ENCODE measurements around the gene SDK1. TPM values are rescaled to one million over a fixed set of nuclear protein-coding genes. Genes with fewer than 3 reads are reported as not detected.

SDK1 gene
- total RNA-seq, 4 donors from 2014 or later, result 1.3 to 5.0 (median 2.0) TPM

GRCh38 chr7:3821488-3821887 lies 520.4 kb downstream of the SDK1 start:
- Histone ChIP-seq H3K9me3 (no peaks in the 10 kb centered on the region), H3K4me3 (replicated peaks in 1 of 3) (no peak overlapping the region), H3K27ac (no peak overlapping the region), H3K4me1 (no peaks in the 10 kb centered on the region), H3K36me3 (no peaks in the 10 kb centered on the region), H3K27me3 (no peaks in the 10 kb centered on the region)
- intact Hi-C loops (cut with DNase I), result no loop called here
- no peak for DNase-seq
- no peak for TF ChIP-seq POLR2A (IDR thresholded peaks at IDR 0.05)
- no peak for TF ChIP-seq CTCF (IDR thresholded peaks at IDR 0.05)
- WGBS, 2 donors, result 77 to 87% methylated on average over 6 of the region's 6 CpGs

- no peak for DNase-seq
- Histone ChIP-seq H3K27me3 (no peaks in the 10 kb centered on the region), H3K27ac (no peak overlapping the region), H3K36me3 (no peaks in the 10 kb centered on the region), H3K4me3 (replicated peaks in 1 of 3) (no peak overlapping the region), H3K4me1 (no peaks in the 10 kb centered on the region), H3K9me3 (no peaks in the 10 kb centered on the region)
- 67 to 74% methylated on average over 3 of the region's 3 CpGs for WGBS, 2 donors
- intact Hi-C loops (cut with DNase I), result no loop called here
- TF ChIP-seq POLR2A (IDR thresholded peaks at IDR 0.05), result no peak
These were observed 524.4 kb downstream of the SDK1 start for GRCh38 chr7:3825491-3825890.

GRCh38 chr7:3832199-3832598 lies 531.1 kb downstream of the SDK1 start:
- 91 to 93% methylated on average over 4 of the region's 4 CpGs for WGBS, 2 donors
- intact Hi-C loops (cut with DNase I), result no loop called here
- H3K4me3 ChIP-seq (replicated peaks in 1 of 3), result no peak overlapping the region

GRCh38 chr7:3835109-3835508 lies 534.1 kb downstream of the SDK1 start:
- Histone ChIP-seq H3K27ac (no peak overlapping the region), H3K27me3 (no peaks in the 10 kb centered on the region), H3K4me1 (no peaks in the 10 kb centered on the region), H3K9me3 (no peaks in the 10 kb centered on the region), H3K4me3 (replicated peaks in 1 of 3) (no peak overlapping the region), H3K36me3 (no peaks in the 10 kb centered on the region)
- no peak for DNase-seq
- no peak for TF ChIP-seq CTCF (IDR thresholded peaks at IDR 0.05)
- no peak for TF ChIP-seq POLR2A (IDR thresholded peaks at IDR 0.05)
- 97% methylated on average over 8 of the region's 8 CpGs for WGBS, 2 donors
- intact Hi-C loops (cut with DNase I), result no loop called here

More at GRCh38 chr7:3832199-3832598, 531.1 kb downstream of the SDK1 start:
- no peak for TF ChIP-seq CTCF (IDR thresholded peaks at IDR 0.05)
- Histone ChIP-seq H3K4me1 (no peaks in the 10 kb centered on the region), H3K36me3 (no peaks in the 10 kb centered on the region), H3K9me3 (no peaks in the 10 kb centered on the region), H3K27ac (no peak overlapping the region), H3K27me3 (no peaks in the 10 kb centered on the region)
- DNase-seq, result no peak

- intact Hi-C loops (cut with DNase I), result no loop called here
- DNase-seq, result no peak
- WGBS, 2 donors, result 90 to 91% methylated on average over 7 of the region's 7 CpGs
- no peaks in the 10 kb centered on the region for H3K9me3 ChIP-seq
- no peaks in the 10 kb centered on the region for H3K27me3 ChIP-seq
- H3K4me3 ChIP-seq (replicated peaks in 1 of 3), result no peak overlapping the region
- TF ChIP-seq CTCF (IDR thresholded peaks at IDR 0.05) (no peak), POLR2A (IDR thresholded peaks at IDR 0.05) (no peak)
- H3K36me3 ChIP-seq, result no peaks in the 10 kb centered on the region
- H3K27ac ChIP-seq, result no peak overlapping the region
- H3K4me1 ChIP-seq, result no peaks in the 10 kb centered on the region
These were observed 535.8 kb downstream of the SDK1 start for GRCh38 chr7:3836855-3837254.
